Nephron progenitor cell (in vitro differentiated cells): ENCODE data around the gene SH3BP4.

Source experiments
- DNase-seq: peaks from one replicate; pipeline ENCODE4 v3.0.0; 2021
- H3K27ac Mint-ChIP-seq: 2 replicates; pipeline ENCODE4 v1.8.0; 2021; ENCODE audit warnings: mild to moderate bottlenecking, moderate library complexity, mixed read lengths
- H3K27me3 Mint-ChIP-seq: 2 replicates; pipeline ENCODE4 v1.8.0; 2021; ENCODE audit warnings: mild to moderate bottlenecking, low read depth, mixed read lengths; ENCODE audit not compliant: poor library complexity
- H3K36me3 Mint-ChIP-seq: 2 replicates; pipeline ENCODE4 v1.8.0; 2021; ENCODE audit warnings: low read depth, mixed read lengths
- H3K4me1 Mint-ChIP-seq: 2 replicates; pipeline ENCODE4 v1.8.0; 2021; ENCODE audit warnings: mixed read lengths
- H3K4me3 Mint-ChIP-seq: 2 replicates; pipeline ENCODE4 v1.8.0; 2021; ENCODE audit warnings: mild to moderate bottlenecking, moderate library complexity, mixed read lengths
- H3K9me3 Mint-ChIP-seq: 2 replicates; pipeline ENCODE4 v1.8.0; 2021; ENCODE audit warnings: mild to moderate bottlenecking, moderate library complexity, mixed read lengths
- TF ChIP-seq, protein P1 (sequence below): fragments of 200-600 bp; sonication (generic); IDR thresholded peaks from 2 replicates; pipeline ENCODE4 v1.5.0; 2021; ENCODE audit warnings: antibody characterized with exemption

The SH3BP4 gene

DNA sequence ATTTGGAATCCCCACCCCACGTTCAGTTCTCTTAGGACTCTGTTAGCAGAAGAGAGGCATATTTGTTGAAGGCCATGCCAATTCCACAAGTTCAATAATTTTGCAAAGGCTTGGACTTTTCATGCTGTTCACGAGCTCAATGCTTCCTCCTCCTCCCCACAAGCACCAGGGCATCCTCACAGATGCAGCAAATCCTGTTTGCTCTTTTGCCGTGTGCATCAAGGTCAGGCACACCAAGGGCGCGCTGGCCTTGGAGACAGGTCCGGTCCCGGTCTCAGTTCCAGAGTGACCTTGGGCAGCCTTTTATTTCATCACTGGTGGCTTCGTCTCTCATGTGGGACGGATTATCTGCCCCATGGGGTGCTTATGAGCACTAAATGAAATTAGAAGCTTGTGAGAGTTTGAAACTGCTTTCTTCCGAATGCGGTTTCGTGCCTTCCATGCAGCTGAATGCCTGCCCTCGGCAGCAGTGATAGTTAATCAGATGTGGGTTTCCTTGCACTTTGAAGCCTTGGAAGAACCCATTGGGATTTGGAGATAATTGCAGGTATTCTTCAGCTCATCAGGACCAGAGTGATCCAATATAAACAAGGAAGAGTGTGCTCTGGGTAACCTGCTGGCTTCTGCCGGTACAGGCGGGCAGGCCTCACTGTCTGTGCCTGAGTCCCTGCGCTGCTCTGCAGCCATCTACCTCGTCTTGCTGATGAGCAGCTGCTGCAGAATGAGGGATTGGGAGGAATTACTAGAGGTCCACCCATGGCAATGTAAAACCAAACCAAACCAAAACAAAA is 140.8 kb downstream of the SH3BP4 start:
- H3K36me3 Mint-ChIP-seq = no peaks in the 10 kb centered on the region
- peaks cover 40% of the 10 kb centered on the region for H3K4me1 Mint-ChIP-seq
- H3K9me3 Mint-ChIP-seq = no peaks in the 10 kb centered on the region
- TF ChIP-seq, protein P1, sequence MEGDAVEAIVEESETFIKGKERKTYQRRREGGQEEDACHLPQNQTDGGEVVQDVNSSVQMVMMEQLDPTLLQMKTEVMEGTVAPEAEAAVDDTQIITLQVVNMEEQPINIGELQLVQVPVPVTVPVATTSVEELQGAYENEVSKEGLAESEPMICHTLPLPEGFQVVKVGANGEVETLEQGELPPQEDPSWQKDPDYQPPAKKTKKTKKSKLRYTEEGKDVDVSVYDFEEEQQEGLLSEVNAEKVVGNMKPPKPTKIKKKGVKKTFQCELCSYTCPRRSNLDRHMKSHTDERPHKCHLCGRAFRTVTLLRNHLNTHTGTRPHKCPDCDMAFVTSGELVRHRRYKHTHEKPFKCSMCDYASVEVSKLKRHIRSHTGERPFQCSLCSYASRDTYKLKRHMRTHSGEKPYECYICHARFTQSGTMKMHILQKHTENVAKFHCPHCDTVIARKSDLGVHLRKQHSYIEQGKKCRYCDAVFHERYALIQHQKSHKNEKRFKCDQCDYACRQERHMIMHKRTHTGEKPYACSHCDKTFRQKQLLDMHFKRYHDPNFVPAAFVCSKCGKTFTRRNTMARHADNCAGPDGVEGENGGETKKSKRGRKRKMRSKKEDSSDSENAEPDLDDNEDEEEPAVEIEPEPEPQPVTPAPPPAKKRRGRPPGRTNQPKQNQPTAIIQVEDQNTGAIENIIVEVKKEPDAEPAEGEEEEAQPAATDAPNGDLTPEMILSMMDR = no peak
- no peak for DNase-seq
- H3K27ac Mint-ChIP-seq = no peak overlapping the region
- no peak overlapping the region for H3K4me3 Mint-ChIP-seq
- H3K27me3 Mint-ChIP-seq = peaks cover 9% of the 10 kb centered on the region

DNA sequence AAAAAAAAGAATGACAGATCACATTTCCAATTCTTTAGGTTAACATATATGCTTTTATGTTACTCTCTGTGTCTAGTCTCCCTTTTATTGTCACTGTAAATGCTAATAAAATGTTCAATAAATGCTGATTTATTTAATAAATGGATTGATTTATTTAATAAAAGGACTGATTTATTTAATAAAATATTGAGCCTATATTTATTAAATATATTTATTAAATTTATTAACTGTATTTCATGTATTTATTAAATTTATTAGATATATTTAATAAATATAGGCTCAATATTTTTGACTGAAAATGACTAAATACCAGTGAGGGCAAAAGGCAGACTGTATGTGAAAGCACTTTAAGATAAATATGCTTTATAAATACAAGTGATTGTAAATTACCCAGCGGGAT is 142.6 kb downstream of the SH3BP4 start:
- Mint-ChIP-seq H3K4me1 (peaks cover 40% of the 10 kb centered on the region), H3K36me3 (no peaks in the 10 kb centered on the region), H3K27ac (no peak overlapping the region), H3K27me3 (peaks cover 6% of the 10 kb centered on the region), H3K9me3 (no peaks in the 10 kb centered on the region), H3K4me3 (no peak overlapping the region)
- TF ChIP-seq, protein P1 = no peak
- DNase-seq = no peak

DNA sequence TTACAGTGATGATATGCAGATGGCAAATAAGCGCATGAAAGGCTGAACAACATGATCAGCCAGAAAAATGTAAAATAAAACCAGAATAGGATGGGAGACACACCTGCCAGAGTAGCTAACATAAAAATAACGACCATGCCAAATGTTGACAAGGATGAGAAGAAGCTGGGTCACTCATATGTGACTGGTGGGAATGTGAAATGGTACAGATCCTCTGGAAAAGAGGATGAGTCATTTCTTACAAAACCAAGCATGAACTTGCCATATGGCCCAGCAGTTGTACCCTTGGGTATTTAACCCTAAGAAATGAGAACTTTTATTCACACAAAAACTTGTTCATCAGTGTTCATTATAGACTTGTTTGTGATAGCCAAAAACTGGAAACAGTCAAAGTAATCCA is 143.8 kb downstream of the SH3BP4 start:
- Mint-ChIP-seq H3K9me3 (no peaks in the 10 kb centered on the region), H3K4me3 (no peak overlapping the region), H3K4me1 (peaks cover 45% of the 10 kb centered on the region), H3K27me3 (peaks cover 6% of the 10 kb centered on the region), H3K27ac (no peak overlapping the region), H3K36me3 (no peaks in the 10 kb centered on the region)
- DNase-seq = no peak
- TF ChIP-seq, protein P1 = no peak

DNA sequence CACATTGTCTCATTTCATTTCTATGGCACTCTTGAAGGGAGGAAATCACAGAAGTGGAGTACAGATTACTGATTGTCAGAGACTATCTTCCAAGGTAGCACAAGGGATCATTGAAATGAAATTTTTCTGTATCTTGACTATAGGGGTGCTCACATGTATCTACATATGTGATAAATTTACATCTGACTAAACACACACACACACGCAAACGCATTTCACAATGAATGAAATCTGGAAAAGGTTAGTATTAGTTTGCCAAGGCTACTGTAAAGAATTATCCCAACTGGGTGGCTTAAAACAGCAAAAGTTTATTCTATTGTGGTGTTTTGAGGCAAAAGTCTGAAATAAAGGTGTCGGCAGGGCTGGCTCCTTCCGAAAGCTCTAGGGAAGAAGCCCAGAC is 144.6 kb downstream of the SH3BP4 start:
- H3K4me3 Mint-ChIP-seq = no peak overlapping the region
- H3K9me3 Mint-ChIP-seq = no peaks in the 10 kb centered on the region

DNA sequence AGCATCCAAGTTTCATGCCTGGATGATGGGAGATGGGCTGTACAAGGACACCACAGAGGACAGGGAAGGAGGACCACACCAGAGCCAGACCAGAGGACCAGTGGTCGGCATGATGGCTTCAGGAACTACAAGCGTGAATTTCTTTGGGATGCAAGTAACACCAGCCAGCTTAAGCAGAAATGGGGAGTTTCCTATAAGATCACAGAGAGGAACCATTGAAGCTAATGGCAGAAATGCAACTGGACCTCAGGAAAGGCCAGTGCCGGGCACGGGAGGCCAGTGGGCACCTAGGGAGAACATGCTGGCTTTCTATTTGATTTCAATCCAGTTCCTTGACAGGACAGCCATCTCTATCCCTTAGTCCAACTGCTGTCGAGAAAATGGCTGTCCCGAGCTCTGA is 145.4 kb downstream of the SH3BP4 start:
- H3K36me3 Mint-ChIP-seq = no peaks in the 10 kb centered on the region
- no peaks in the 10 kb centered on the region for H3K9me3 Mint-ChIP-seq
- DNase-seq = no peak
- TF ChIP-seq, protein P1 = no peak
- peak overlapping the region; percentile 5 for H3K4me3 Mint-ChIP-seq
- H3K27me3 Mint-ChIP-seq = peaks cover 6% of the 10 kb centered on the region
- no peak overlapping the region for H3K27ac Mint-ChIP-seq
- H3K4me1 Mint-ChIP-seq = peaks cover 54% of the 10 kb centered on the region

More for the DNA sequence above, 144.6 kb downstream of the SH3BP4 start:
- Mint-ChIP-seq H3K36me3 (no peaks in the 10 kb centered on the region), H3K27ac (no peak overlapping the region), H3K4me1 (peaks cover 53% of the 10 kb centered on the region), H3K27me3 (peaks cover 6% of the 10 kb centered on the region)
- no peak for DNase-seq
- TF ChIP-seq, protein P1 = no peak

DNA sequence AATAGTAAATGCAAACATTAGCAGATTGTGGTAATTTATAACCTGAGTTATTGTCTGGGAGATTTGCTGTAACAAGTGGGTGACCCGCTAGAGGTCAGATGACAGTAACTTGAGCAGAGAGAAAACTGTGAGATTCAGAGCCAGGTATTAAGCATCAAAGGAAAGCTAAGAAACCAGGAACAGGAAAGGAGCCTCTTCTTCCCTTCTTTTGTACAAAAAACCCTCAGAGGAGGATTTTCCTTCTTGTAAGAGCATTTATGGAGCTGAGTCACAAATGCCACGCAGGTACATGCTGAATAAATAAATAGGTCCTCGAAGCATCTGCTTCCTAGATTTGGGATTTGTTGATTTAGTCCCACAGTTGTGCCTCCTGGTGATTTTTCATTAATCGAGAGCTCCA is 146.5 kb downstream of the SH3BP4 start:
- Mint-ChIP-seq H3K36me3 (no peaks in the 10 kb centered on the region), H3K27ac (no peak overlapping the region), H3K27me3 (peaks cover 5% of the 10 kb centered on the region), H3K4me1 (peaks cover 54% of the 10 kb centered on the region), H3K9me3 (no peaks in the 10 kb centered on the region), H3K4me3 (no peak overlapping the region)
- TF ChIP-seq, protein P1 = no peak
- no peak for DNase-seq
